ENCODE data around the gene BLVRB. TPM values are rescaled to one million over a fixed set of nuclear protein-coding genes. Genes with fewer than 3 reads are reported as not detected.

BLVRB gene
- total and polyA plus RNA-seq, 2 experiments from 2014 or later, result 43.7 to 53.7 TPM

DNA sequence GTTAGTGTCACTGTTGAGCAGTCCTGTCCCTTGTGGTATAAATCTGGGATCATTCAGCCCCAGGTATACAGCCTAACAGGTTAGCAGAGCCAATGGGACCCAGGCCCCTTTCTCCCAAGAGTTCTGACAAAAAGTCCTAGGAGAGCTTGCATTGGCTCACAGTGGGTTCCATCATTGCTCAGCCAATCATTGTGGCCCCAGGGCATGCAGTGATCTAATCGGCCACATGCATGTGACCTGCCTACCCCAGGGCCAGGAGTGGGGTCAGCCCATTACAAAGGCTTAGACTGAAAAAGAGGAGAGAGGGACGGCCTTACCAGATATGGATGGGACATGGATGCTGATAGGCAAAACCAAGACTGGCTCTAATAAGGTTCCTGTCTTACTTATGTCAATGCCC is 42.3 kb upstream of the BLVRB start (continued):
- TF ChIP-seq ZNF462 (CRISPR knock-in tag; IDR thresholded peaks at IDR 0.05) (no peak), JUNB (IDR thresholded peaks at IDR 0.05; ENCODE audit: unreplicated experiment) (no peak), STAT1 (IDR thresholded peaks at IDR 0.05; ENCODE audit: unreplicated experiment) (no peak)

- no peaks in the 10 kb centered on the region for H3K4me1 ChIP-seq (ENCODE audit: insufficient read depth)
- peaks cover 23% of the 10 kb centered on the region for H3K27me3 ChIP-seq (ENCODE audit: insufficient read depth)
- no peaks in the 10 kb centered on the region for H3F3A ChIP-seq (replicated peaks; ENCODE audit: low read depth)
- no peak for DNase-seq (ENCODE audit: low spot score)
- no peak overlapping the region for H3K27ac Mint-ChIP-seq
- no peaks in the 10 kb centered on the region for H3K9me3 Mint-ChIP-seq
- H3K4me3 ChIP-seq, result no peak overlapping the region
- H3K36me3 ChIP-seq (ENCODE audit: insufficient read depth), result no peaks in the 10 kb centered on the region
- H3K27me3 Mint-ChIP-seq (ENCODE audit: insufficient read depth, low read depth, poor library complexity), result peaks cover 32% of the 10 kb centered on the region
- H2AFZ ChIP-seq, result no peak overlapping the region
- no peaks in the 10 kb centered on the region for H3K9me2 ChIP-seq (ENCODE audit: insufficient read depth)
- no peak overlapping the region for H3K4me2 ChIP-seq
- no peak overlapping the region for H3K4me3 Mint-ChIP-seq
- H3K27ac ChIP-seq (ENCODE audit: low read depth), result no peak overlapping the region
- H3K79me2 ChIP-seq (replicated peaks; ENCODE audit: insufficient read depth), result no peaks in the 10 kb centered on the region
- H3K36me3 Mint-ChIP-seq (ENCODE audit: low read depth), result no peaks in the 10 kb centered on the region; the same call in 2 of the 3 replicates
- no peaks in the 10 kb centered on the region; the same call in 2 of the 3 replicates for H3K4me1 Mint-ChIP-seq
- H4K20me1 ChIP-seq (replicated peaks; ENCODE audit: insufficient read depth), result no peaks in the 10 kb centered on the region
- ATAC-seq, result no peak; the same call in 2 of the 3 replicates
- TF ChIP-seq ETS1 (IDR thresholded peaks at IDR 0.05), result no peak
- TF ChIP-seq ZNF462 (CRISPR knock-in tag; IDR thresholded peaks at IDR 0.05), result no peak
Observed at GRCh38 chr19:40506099-40506498, 40.6 kb upstream of the BLVRB start.
